Measurements from ENCODE around the gene SEC14L2.

The SEC14L2 gene

DNA sequence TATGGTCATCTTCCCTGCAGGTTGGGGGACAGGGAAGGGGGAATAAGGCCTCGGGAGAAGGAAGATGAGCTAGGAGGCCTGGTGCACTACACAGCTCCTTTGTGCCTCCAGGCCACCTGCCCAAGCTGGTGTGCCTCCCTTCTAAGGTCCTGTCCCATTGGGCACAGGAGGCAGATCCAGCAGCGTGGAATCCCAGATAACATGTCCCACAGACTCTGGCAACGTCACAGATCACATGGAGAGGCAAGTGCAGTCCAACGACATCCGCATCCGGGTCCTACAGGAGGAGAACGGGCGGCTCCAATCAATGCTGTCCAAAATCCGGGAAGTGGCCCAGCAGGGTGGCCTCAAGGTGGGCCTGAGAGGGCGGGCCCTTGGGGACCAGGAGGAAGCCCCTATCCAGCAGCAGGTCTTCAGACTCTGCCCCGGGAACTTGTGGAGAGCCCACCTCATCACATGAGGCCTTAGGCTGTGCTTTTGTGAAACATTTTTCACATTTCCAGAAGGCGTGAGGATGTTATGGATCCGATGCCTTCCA is 21.4 kb upstream of the SEC14L2 start:
- FAIRE-seq: no peak
- no peak for DNase-seq (ENCODE audit: insufficient read length, low spot score)
- TF ChIP-seq CTCF (IDR thresholded peaks at IDR 0.05; ENCODE audit: insufficient read depth, missing control alignments): no peak

DNA sequence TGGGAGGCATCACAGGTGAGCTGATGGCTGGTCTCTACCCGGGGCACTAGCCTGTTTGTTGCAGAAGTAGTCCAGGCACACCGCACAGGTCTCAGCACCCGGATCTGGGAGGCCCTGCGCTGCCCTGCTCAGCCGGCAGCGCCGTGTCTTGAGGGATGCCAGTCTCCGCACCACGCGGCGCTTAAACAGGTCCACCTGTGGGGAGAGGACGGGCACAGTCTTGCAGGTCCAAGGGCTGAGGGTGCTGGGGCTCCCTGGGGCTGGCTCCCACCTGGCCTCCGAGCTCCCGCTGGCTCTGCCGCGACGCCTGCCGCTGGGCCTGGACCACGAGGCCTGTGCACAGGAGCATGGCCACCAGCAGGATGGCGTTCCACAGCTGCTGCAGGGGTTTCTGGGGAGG is 16.8 kb upstream of the SEC14L2 start:
- FAIRE-seq: no peak
- no peak for DNase-seq (ENCODE audit: insufficient read length, low spot score)
- TF ChIP-seq CTCF (IDR thresholded peaks at IDR 0.05; ENCODE audit: insufficient read depth, missing control alignments): no peak

DNA sequence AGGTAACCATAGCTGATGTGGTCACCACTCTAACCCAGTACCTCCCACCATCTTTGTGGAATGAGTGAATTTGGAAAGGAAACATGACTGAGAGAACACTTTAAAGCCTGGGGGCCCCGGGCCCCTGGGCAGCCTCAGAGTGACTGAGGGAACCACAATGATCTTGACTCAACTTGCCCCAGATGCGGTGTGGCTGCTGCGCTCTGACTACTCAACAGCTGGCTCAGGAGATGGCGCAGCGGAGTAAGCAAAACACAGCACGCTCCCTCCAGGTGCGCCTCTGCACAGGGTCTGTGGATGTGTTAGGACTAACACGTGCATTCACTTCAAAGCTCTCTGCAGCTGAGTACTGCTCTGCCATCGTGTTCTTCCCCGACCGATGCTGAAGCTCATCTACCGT is 15.6 kb upstream of the SEC14L2 start:
- DNase-seq (ENCODE audit: insufficient read length, low spot score) (no peak), FAIRE-seq (no peak)
- TF ChIP-seq CTCF (IDR thresholded peaks at IDR 0.05; ENCODE audit: insufficient read depth, missing control alignments): no peak

DNA sequence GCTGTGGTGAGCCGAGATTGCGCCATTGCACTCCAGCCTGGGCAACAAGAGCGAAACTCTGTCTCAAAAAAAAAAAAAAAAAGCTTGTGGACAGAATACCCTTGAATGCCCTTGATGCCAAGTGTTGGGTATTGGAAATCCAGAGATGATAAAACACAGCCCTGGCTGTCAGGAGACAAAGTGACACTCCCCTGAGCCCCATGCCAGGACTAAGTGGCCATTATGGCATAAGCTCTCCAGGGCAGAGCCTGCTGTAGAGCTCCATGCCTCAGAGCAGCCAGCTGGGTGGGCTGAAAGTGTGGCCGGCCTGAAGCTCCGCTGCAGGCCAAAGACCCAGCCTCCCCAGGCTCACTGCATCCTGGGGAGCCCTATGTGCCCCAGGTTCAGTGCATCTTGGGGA is 14.5 kb upstream of the SEC14L2 start:
- no peak for TF ChIP-seq CTCF (IDR thresholded peaks at IDR 0.05; ENCODE audit: insufficient read depth, missing control alignments)
- DNase-seq (ENCODE audit: insufficient read length, low spot score): no peak
- FAIRE-seq: no peak

DNA sequence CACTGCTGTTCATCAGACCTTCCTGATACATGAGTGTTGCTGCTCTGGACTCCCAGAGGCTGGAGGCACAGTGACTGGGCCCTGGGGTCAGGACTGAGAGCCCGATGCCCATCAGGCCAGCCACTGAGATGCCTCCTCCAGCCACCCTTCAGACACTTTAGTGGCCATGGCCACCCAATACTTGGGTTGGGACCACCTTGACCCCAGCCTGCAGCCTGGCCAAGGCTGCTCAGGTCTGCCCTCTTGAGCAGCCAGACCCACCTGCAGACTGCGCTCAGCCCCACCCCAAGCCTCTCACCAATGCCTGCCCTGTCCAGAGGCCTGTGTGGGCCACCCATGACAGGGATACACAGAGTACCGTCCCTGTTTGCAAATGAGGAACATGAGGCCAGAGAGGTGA is 13.8 kb upstream of the SEC14L2 start:
- DNase-seq (ENCODE audit: insufficient read length, low spot score): no peak
- TF ChIP-seq CTCF (IDR thresholded peaks at IDR 0.05; ENCODE audit: insufficient read depth, missing control alignments): no peak
- FAIRE-seq: no peak

- FAIRE-seq (no peak), DNase-seq (ENCODE audit: insufficient read length, low spot score) (no peak)
- no peak for TF ChIP-seq CTCF (IDR thresholded peaks at IDR 0.05; ENCODE audit: insufficient read depth, missing control alignments)
Observed at GRCh38 chr22:30385942-30386341, 10.9 kb upstream of the SEC14L2 start.

DNA sequence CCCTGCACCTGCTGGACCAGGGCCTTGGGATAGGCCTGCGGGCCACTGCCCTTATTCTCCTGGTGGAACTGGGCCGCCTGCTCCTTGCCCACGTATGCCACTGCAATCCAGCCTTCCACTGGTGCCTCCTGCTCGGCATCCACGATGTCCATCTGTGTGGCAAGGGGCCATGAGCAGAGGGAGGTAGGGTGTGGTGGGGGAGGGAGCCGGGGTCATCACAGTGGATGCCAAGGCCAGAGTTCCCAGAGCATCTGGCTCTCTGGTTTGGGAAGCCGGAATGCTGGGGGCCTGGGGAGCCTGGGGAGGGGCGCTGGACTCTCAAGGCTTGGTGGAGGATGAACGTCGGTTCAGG is 10.2 kb upstream of the SEC14L2 start:
- FAIRE-seq (no peak), DNase-seq (ENCODE audit: insufficient read length, low spot score) (no peak)
- TF ChIP-seq CTCF (IDR thresholded peaks at IDR 0.05; ENCODE audit: insufficient read depth, missing control alignments): no peak

Measured in D721Med (cell line).